ENCODE data around the gene PLEKHH3. TPM values are rescaled to one million over a fixed set of nuclear protein-coding genes. Genes with fewer than 3 reads are reported as not detected.

PLEKHH3 gene
- total RNA-seq, 4 donors from 2014 or later: 38.7 to 58.4 (median 45.3) TPM

GRCh38 chr17:42708588-42708987, 31.8 kb upstream of the PLEKHH3 start:
- H3K27ac ChIP-seq: no peak overlapping the region
- DNase-seq (ENCODE audit: low spot score in 2 of 2): peak in 1 of 2 donors; percentile 17
- H3K4me3 ChIP-seq: no peak overlapping the region
- H3K36me3 ChIP-seq: peaks cover 100% of the 10 kb centered on the region
- TF ChIP-seq CTCF (IDR thresholded peaks at IDR 0.05) (no peak), EP300 (IDR thresholded peaks at IDR 0.05) (no peak), POLR2A (IDR thresholded peaks at IDR 0.05) (no peak), POLR2AphosphoS5 (IDR thresholded peaks at IDR 0.05) (no peak)
- H3K9me3 ChIP-seq: no peaks in the 10 kb centered on the region
- H3K27me3 ChIP-seq: no peaks in the 10 kb centered on the region
- no peaks in the 10 kb centered on the region for H3K4me1 ChIP-seq
- 89% methylated on average over 3 of the region's 3 CpGs for WGBS

GRCh38 chr17:42706732-42707131, 29.9 kb upstream of the PLEKHH3 start:
- H3K9me3 ChIP-seq: no peaks in the 10 kb centered on the region
- H3K4me3 ChIP-seq: no peak overlapping the region
- TF ChIP-seq POLR2A (IDR thresholded peaks at IDR 0.05) (no peak), CTCF (IDR thresholded peaks at IDR 0.05) (no peak), POLR2AphosphoS5 (IDR thresholded peaks at IDR 0.05) (no peak), EP300 (IDR thresholded peaks at IDR 0.05) (no peak)
- DNase-seq (ENCODE audit: low spot score in 2 of 2): peak in 1 of 2 donors; percentile 43
- no peaks in the 10 kb centered on the region for H3K4me1 ChIP-seq
- WGBS: 80% methylated on average over 5 of the region's 5 CpGs
- H3K27me3 ChIP-seq: no peaks in the 10 kb centered on the region
- peaks cover 100% of the 10 kb centered on the region for H3K36me3 ChIP-seq
- no peak overlapping the region for H3K27ac ChIP-seq

- no peak overlapping the region for H3K27ac ChIP-seq
- TF ChIP-seq EP300 (IDR thresholded peaks at IDR 0.05): no peak
- no peak for TF ChIP-seq CTCF (IDR thresholded peaks at IDR 0.05)
- TF ChIP-seq POLR2A (IDR thresholded peaks at IDR 0.05): no peak
- TF ChIP-seq POLR2AphosphoS5 (IDR thresholded peaks at IDR 0.05): no peak
- peak in 1 of 2 donors; percentile 10 for DNase-seq (ENCODE audit: low spot score in 2 of 2)
- 84% methylated on average over 8 of the region's 8 CpGs for WGBS
- H3K4me3 ChIP-seq: no peak overlapping the region
- no peaks in the 10 kb centered on the region for H3K27me3 ChIP-seq
- H3K4me1 ChIP-seq: no peaks in the 10 kb centered on the region
- H3K36me3 ChIP-seq: peaks cover 100% of the 10 kb centered on the region
- no peaks in the 10 kb centered on the region for H3K9me3 ChIP-seq
Measured at GRCh38 chr17:42704837-42705494, 28.2 kb upstream of the PLEKHH3 start.

- Histone ChIP-seq H3K9me3 (no peaks in the 10 kb centered on the region), H3K36me3 (peaks cover 98% of the 10 kb centered on the region), H3K27ac (no peak overlapping the region), H3K27me3 (no peaks in the 10 kb centered on the region), H3K4me1 (no peaks in the 10 kb centered on the region), H3K4me3 (no peak overlapping the region)
- no peak for TF ChIP-seq POLR2A (IDR thresholded peaks at IDR 0.05)
- no peak for TF ChIP-seq EP300 (IDR thresholded peaks at IDR 0.05)
- TF ChIP-seq POLR2AphosphoS5 (IDR thresholded peaks at IDR 0.05): no peak
- TF ChIP-seq CTCF (IDR thresholded peaks at IDR 0.05): no peak
- WGBS: 95% methylated on average over 5 of the region's 5 CpGs
- no peak for DNase-seq (ENCODE audit: low spot score in 2 of 2)
Measured at GRCh38 chr17:42704490-42704836, 27.7 kb upstream of the PLEKHH3 start.

GRCh38 chr17:42702446-42702845, 25.7 kb upstream of the PLEKHH3 start:
- H3K27me3 ChIP-seq: no peaks in the 10 kb centered on the region
- no peak overlapping the region for H3K4me3 ChIP-seq
- TF ChIP-seq POLR2AphosphoS5 (IDR thresholded peaks at IDR 0.05) (no peak), EP300 (IDR thresholded peaks at IDR 0.05) (no peak), POLR2A (IDR thresholded peaks at IDR 0.05) (no peak), CTCF (IDR thresholded peaks at IDR 0.05) (no peak)
- DNase-seq (ENCODE audit: low spot score in 2 of 2): peak in 1 of 2 donors; percentile 38
- no peaks in the 10 kb centered on the region for H3K4me1 ChIP-seq
- H3K27ac ChIP-seq: no peak overlapping the region
- peaks cover 79% of the 10 kb centered on the region for H3K36me3 ChIP-seq
- H3K9me3 ChIP-seq: no peaks in the 10 kb centered on the region
- WGBS: 83% methylated on average over 11 of the region's 11 CpGs

Data from suprapubic skin (tissue), 4 donors.